Fibroblast of gingiva (primary cell): ENCODE results near the gene CFAP45.
"Not testable (repeated sequence)": the region's sequence is repeated elsewhere in the genome, so short reads cannot be mapped to it uniquely, and the experiment has no call there.

Experiments used
- DNase-seq: peaks from one replicate; pipeline ENCODE4 v3.0.0-alpha.2; 2011; ENCODE audit warnings: low read depth

Gene CFAP45

DNA sequence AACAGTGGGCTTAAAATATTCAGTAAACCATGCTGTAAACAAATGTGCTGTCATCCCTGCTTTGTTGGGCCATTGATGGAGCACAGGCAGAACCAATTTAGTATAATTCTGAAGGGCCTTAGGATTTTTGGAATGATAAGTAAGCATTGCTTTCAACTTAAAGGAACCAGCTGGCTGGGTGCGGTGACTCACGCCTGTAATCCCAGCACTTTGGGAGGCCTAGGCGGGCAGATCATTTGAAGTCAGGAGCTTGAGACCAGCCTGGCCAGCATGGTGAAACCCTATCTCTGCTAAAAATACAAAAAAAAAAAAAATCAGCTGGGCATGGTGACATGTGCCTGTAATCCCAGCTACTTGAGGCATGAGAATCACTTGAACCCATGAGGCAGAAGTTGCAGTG is 4.1 kb upstream of the CFAP45 start:
- not testable (repeated sequence) for DNase-seq

DNA sequence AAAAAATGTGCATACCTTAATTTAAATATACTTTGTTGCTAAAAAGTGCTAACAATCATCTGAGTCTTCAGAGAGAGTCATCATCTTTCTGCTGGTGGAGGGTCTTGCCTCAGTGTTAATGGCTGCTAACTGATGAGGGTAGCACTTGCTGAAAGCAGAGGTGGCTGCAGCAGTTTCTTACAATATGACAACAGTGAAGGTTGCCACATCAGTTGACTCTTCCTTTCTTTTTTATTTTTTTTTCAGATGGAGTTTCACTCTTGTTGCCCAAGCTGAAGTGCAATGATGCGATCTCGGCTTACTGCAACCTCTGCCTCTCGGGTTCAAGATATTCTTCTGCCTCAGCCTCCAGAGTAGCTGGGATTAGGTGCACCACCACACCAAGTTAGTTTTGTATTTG is 2.6 kb upstream of the CFAP45 start:
- no peak for DNase-seq

DNA sequence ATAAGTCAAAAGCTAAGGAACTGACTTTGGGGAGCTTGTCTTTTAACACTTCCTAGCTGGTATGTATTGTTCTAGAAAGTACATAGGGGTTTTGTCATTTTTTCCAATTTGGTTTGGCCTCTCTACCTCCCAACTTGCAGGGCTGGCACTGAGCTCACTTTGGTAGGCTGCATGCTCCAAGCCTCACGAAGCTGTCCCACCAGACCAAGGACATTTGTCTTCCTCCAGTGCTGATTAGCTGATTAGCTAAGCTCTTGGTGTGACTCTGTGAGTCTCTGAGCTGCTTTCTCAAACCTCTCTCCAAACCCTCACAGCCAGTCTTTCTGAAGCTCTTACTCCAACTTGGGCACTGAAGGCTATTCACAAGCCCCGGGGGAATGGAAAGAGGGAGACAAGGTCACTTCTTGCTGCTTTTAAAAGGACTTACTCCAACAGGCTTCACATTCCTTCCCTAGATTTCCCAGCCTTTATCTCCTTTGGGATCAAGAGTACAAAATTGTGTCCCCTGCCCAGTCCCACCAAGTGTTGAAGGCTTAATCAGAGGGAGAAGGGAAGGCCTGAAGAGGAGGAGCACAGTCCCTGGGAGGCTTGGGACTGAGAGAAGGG is 893 bp upstream of the CFAP45 start:
- DNase-seq: no peak

DNA sequence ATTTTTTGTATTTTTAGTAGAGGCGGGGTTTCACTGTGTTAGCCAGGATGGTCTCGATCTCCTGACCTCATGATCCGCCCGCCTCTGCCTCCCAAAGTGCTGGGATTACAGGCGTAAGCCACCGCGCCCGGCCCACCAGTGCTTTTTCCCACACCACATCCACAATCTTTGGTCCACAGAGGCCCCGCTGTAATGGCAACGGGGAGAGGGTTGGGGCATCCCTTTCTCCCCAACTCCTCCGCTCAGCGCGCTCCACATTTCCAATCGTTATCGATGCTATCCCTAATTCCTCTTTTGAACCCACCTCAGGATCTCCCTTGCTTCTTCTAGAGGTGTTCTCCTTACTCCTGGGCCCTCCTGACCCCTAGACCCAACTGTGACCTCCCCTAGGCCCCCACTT is 331 bp downstream of the CFAP45 start:
- not testable (repeated sequence) for DNase-seq

DNA sequence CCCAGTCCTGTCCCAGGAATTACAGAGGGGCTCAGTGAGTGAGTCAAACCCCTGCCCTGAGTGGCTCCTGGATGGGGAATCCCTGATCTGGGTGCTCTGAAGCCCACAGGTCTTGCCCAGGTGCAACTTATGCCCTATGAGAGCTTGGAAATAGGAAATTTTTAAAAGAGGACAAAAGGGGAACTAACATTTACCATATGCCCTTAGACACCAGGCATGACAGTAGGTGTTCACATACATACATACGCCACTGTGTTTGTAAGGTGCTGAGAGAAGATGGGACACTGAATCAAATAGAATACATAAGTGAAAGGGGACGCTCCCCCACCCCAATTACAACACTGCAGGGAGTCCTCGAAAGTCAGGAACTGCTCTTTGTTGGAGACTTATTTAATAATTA is 1.4 kb downstream of the CFAP45 start:
- DNase-seq: no peak

DNA sequence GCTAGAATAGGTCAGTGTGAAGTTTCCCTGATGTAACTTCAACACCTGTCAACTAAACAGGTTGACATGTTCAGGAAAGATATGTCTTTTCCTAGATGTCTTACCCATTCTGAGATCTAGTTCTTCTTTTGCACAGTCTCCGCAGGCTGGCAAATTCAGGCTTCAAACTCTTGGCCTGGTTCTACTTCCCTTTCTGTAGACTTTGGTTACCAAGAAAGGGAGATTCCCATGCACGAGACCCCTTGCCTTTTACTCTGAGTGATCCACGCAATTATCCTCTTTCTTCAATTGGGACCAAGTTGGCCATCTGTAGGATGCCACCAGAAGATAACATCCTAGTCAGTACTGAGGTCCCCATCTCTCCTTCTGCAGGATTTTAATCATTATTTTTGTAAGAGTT is 2.0 kb downstream of the CFAP45 start:
- no peak for DNase-seq

DNA sequence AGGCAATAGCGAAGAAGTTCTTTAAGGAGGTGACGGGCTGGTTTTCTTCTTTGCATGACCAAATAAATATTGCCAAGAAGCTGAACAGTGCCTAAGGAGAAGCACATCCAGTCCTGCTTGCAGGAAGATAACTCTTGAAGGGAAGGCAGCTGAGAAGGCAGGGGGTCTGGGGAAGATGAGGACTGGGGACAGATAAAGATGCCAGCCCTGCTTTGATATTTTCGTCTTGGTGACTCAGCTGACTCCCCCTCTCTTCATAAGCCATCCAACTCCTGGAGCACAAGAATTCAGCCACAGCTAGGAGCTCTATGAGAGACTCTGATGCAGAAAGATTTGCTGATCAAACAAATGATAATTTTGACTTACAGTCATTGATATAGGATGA is 3.4 kb downstream of the CFAP45 start:
- no peak for DNase-seq

DNA sequence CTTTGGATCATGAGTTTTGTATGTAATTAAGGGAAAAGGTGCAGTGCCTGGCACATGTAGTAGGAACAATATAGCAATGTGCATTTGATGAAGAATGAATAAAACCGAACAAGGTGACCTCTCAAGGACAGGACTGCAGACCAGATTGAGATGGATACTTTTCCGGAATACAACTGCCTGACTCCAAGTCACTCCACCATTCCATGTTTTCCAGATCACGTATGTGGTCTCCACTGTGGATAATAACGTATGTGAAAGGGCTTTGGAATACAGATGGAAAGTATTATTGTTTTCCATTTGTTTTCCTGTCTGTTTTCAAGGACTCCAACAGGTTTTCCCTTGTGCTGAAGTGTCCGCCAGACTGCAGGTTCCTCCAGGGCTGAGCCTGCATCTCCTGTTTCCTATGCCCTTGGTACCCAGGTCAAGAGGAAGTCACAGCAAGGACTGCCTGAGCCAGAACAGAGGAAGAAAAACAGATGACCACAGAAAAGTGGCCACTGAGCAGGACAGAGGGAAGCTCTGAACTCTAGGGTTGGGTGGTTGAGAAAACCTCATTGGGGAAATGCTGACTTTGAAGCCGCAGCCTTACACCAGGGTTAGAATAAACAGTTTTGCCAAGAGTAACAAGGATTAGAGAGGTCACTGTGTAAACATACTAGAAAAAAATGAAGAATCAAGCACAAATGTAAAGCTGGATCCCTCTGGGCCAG is 4.0 kb downstream of the CFAP45 start:
- no peak for DNase-seq

DNA sequence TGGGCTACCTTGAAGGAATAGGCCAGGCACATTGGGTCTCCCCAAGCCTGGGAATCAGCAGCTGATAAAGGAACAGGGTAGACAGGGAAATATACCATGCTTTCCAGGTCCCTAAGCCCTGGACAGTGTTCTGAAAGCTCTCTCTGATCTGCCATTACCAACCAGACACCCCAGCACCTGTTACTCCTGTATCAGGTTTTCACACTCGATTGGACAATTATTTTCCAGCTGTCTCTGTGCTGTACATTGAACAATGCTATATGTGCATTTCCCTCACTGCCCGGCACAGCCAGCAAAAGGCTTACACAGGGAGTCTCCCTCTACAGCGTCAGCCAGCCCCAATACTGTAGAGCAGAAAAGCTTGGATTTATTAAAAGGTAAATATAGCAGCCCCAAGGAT is 4.7 kb downstream of the CFAP45 start:
- DNase-seq: no peak

DNA sequence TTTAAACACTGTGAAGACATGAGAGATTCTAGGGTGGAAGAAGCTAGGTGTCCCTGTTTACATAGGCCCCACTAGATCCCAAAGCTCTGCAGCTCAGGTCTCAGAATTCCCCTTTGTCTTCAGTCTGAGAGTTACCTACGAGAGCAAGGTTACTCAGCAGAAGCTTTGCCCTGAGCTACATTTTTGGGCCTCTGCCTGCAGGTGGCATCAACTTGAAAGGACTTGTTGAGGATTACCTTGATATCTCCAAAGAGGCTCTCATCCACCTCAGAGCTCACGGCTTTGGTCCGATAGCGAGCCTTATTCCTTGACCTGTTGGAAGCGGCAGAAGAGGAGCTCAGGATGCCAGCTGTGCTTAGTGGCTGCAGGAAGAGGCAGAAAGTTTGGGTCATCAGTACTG is 7.0 kb downstream of the CFAP45 start:
- no peak for DNase-seq

DNA sequence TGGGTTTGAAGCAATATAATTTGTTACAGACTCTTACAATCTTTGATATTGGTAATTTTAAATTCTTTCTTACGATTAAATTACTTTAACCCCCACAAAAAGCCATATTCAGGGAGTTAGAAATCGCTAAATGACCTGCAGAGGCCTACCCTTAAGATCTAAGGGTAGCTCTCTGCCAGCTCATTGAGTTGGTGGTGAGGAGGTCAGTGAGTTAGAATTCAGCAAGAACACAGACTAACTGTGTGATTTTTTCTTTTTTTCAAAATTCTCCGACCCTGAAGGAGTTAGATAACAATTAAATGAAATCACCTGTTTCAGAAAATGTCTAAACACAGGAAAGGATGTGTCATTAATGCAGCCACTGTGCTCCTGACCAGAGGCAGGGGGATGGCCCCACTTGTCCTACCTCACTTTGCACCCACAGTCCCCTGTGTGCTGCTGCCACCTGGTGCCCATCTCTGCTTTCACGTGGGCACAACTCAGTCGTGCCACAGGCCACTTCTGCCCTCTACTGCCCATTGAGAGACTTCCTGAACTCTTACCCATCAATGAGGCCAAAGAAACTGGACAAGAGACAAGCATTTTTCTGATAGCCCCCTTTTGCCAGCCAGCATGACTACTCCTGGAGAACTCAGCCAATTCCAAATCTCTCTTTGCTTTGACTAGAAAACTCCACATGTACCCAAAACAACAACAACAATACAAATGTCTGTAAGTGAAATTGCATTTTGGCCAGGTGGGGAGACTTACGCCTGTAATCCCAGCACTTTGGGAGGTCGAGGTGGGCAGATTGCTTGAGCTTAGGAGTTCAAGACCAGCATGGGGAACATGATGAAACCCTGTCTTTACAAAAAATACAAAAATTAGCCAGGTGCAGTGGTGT is 8.4 kb downstream of the CFAP45 start:
- DNase-seq: peak; percentile 84

DNA sequence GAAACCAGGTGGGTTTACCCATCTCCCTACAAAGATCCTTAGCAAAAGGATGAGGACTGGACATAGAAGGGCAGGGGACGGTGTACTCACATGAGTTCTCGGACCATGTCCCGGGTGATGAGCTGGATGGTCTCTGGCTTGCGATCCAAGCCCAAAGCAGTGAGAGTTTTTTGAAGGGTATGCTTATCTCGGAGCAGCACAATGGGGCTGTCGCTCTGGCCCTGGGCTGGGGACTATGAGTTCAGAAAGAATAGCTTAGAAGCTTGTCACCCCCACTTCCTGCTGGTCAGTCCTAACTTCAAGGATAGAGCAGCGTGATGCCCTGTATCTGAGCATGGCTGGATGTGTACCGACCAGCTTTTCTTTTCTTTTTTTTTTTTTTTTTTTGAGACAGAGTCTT is 9.6 kb downstream of the CFAP45 start:
- DNase-seq: no peak

DNA sequence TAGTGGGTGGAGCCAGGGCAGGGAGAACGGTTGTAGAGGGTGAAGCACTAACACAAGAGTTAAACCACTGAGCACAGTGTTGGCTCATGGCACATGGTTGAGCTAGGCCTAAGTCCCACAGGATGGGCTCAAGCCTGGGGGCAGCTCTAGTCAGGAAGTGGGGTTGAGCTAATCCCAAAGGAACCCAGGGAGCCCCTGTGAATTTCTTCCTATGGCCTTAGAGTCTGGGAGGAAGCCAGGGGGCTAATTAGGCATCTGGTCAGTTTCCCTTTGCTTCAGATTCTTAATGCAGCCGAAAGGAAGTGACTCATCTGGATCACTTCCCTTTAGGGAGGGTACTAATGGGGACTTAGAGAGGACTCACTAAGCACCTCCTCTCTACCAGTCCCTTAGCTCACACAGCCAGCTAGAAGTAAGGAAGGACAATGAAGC is 10.1 kb downstream of the CFAP45 start:
- peak; percentile 91 for DNase-seq

DNA sequence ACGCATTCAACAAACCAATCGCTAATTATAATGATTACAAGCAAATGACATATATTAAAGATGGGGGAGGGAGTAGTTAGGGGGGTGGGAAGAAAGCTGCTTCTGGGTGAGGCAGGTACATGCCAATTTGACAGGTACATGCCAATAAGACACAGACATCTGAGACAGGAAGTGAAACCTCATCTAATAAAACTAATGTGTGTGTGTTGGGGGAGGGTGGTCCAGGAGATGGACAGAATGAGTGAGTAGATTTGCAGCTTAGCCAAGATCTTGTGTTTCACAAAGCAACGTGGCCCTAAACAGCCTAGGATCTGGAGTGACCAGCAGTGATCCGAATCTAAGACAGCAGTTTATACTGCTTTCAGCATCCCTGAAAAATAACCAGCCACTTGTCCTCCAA is 10.8 kb downstream of the CFAP45 start:
- no peak for DNase-seq

DNA sequence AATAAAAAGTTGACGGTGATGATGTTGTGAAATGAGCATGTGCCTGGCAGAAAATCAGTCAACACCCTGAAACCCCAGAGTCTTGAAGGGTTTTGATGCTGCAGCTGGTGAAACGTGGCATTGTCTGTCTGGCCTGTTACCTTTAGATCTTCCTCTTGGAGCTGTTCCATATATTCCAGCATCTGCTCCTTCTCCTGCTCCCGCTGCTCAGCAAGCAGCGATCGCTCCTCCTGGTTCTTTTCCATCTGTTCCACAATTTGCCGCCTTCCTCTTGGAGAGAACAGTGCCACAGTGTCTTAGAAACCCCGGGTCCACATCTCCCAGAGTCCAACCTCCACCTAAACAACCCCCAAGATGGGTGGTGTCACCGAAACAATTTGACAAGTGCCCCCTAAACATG is 15.7 kb downstream of the CFAP45 start:
- no peak for DNase-seq

DNA sequence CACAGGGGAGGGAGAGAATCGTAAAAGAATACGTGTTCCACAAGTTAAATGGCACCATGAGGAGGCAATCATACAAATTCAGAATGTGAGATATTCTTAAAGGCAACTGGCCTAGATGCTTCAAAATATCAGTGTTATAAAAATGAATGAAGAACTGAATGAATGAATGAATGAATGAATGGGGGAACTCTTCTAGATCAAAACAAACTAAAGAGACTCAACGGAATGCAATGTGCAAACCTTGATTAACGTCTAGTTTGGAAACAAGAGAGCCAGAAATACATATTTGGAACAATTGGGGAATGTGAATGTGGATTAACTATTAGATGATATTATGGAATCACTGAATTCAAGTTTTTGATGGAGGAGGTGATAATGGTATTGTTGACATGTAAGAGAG is 16.8 kb downstream of the CFAP45 start:
- DNase-seq: no peak

DNA sequence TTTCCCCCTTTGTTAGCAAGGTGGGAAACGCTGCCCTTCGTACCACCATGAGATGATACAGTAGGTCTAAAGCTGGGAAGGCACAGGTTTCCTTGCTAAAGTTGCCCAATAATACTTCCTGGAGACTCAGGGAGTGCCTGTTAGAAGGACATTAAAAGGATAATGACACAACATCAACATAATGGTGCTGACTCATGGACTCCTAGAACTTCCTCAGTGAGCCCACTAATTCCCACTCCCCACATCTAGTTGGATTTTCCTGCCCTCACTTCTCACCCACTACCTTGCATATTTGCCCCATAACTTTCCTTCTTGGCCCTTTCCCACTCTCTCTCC is 17.5 kb downstream of the CFAP45 start:
- DNase-seq: peak; percentile 14

DNA sequence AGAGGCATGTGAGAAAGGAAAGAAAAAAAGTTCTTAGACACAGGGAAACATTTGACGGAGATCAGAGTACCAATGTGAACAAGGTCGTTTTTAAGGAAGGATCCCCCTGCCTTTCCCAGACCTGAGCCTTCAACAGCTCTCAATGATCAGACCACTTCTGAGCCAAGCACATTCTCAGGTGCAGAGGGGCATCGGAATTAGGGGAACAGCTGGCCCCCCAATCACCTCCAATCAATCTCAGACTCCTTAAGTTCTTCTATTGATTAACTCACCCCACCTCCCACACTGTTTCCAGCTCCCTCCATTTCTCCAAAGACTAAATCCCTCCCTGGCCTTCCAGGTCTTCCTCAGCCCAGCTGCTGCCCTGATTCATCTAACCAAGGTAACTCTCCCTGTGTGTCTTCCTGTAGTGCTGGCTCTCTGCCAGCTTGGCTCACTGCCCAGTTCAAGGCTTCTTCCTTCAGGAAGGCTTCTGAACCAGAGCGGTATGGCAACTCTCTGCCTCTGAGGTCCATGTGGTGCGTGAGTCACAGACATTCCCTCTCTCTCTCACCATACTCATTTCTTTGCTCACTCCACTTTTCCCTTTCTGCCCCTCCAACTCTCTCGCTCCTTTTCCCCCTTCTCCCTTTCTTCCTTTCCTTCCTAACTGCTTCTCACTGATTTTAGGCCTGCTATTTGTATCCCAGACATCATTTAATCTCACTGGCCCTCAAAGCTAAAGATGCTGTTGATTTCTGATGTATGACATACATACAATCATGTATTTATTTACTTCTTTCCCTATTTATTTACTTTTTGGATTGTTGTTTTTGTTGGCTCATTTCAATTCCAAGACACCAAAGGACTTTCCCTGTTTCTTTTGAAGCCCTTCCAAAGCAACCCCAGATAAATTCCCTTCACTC is 18.1 kb downstream of the CFAP45 start:
- DNase-seq: peak; percentile 90

DNA sequence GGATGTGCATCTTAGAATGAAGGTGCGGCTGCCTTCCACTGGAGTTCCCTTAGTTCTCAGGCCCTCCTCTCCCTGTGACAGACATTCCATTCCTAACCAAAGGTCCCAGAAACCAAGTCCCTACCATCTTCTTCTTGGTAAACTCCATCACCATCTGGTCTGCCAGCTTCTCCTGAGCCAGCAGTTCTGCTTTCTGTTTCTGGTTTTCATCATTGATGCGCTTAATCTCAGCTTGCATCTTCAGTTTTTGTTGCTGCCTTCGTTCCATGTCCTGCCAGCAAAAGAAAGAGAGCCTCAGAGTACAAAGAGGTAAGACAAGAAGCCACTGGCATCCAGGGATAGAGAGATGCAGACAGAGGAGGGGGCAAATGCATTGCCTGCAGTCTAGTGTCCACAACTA is 19.5 kb downstream of the CFAP45 start:
- DNase-seq: no peak

DNA sequence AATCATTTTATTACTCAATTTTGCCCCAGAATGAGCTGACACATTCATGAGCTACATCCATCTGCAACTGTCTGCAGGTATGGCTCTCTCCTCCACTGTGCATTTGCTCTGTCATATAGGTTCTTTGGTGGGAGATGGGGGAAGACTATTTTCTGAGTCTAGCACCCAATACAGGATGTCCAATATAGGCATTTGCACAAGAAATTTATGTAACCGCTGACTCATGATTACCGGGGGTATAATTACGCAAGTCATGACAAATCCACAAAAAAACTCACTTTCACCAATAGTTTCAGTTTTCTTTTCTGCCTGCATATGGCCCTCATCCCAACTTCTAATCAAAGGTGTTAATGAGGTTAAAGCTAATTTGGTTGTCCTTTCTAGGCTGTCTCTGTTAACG is 20.0 kb downstream of the CFAP45 start:
- peak; percentile 72 for DNase-seq

DNA sequence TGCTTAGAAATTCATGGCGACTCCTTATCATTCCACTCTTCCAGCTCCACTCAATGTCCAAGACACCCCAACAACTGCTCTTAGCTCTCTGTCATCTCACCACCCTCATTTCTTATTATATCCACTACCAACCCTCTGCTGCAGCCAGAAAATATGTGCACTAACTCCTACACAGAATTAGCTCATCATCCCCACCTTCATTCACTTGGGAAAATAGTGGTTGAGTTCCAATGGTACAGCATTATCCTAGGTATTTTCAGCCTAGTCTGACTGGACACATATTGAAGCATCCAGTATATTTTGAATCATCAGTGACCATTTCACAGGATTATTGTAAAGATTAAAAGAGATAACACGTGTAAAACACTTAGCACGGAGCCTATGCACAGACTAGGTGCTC is 20.8 kb downstream of the CFAP45 start:
- DNase-seq: no peak
